Measurements from ENCODE around the gene HYKK. TPM values are rescaled to one million over a fixed set of nuclear protein-coding genes. Genes with fewer than 3 reads are reported as not detected.

Gene HYKK
- total and polyA plus RNA-seq, 2 of the 13 experiments (the other 11 are each of a cell fraction or from before 2014, with no cell fraction given), result 3.5 to 5.4 TPM

GRCh38 chr15:78507831-78508160, 419 bp downstream of the HYKK start (continued):
- TF ChIP-seq ZNF800 (CRISPR knock-in tag; IDR thresholded peaks at IDR 0.05), result peak; percentile 73; the same call in 1 of the 2 replicates
- TF ChIP-seq POGK (CRISPR knock-in tag; conservative IDR thresholded peaks at IDR 0.05), result 0 out of 2 replicates have a peak, but pooled peaks have one; percentile 4
- no peak for TF ChIP-seq CREB3 (CRISPR knock-in tag; IDR thresholded peaks at IDR 0.05)
- TF ChIP-seq ZNF354B (CRISPR knock-in tag; IDR thresholded peaks at IDR 0.05), result no peak
- TF ChIP-seq HDAC2 (CRISPR knock-in tag; IDR thresholded peaks at IDR 0.05), result no peak
- peak; percentile 39; the same call in 1 of the 2 replicates for TF ChIP-seq SALL2 (CRISPR knock-in tag; IDR thresholded peaks at IDR 0.05)
- TF ChIP-seq TGIF2 (CRISPR knock-in tag; IDR thresholded peaks at IDR 0.05), result peak; percentile 38; the same call in 1 of the 2 replicates
- TF ChIP-seq UBTF (CRISPR knock-in tag; IDR thresholded peaks at IDR 0.05), result peak; percentile 9; the same call in 1 of the 2 replicates
- 0 out of 2 replicates have a peak, but pooled peaks have one; percentile 35 for TF ChIP-seq ZNF10 (CRISPR knock-in tag; IDR thresholded peaks at IDR 0.05; ENCODE audit: borderline replicate concordance, low read depth)
- TF ChIP-seq CBFB (CRISPR knock-in tag; IDR thresholded peaks at IDR 0.05), result no peak
- TF ChIP-seq ZNF142 (CRISPR knock-in tag; IDR thresholded peaks at IDR 0.05), result peak; percentile 83; the same call in 1 of the 2 replicates
- no peak for TF ChIP-seq MLXIP (CRISPR knock-in tag; IDR thresholded peaks at IDR 0.05; ENCODE audit: borderline replicate concordance)
- 0 out of 2 replicates have a peak, but pooled peaks have one; percentile 46 for TF ChIP-seq BRCA1 (CRISPR knock-in tag; IDR thresholded peaks at IDR 0.05)

Measured in HepG2 (cell line).